ENCODE results near the gene ARMH2.

The ARMH2 gene

DNA sequence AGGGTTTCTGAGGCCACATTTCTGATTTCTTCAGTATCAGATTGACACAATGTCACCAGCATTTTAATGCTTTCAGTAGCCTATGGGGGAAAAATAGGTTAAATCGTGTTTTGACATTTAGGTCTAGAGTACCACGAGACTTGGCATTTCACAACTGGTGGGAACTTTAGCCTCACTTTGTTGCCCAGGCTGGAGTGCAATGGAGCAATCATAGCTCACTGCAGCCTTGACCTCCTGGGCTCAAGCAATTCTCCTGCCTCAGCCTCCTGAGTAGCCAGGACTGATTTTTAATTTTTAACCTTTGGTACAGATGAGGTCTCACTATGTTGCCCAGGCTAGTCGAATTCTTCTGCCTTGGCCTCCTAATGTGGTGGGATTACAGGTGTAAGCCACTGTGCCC lies 11.0 kb upstream of the ARMH2 start:
- H3K4me3 ChIP-seq (ENCODE audit: low read length) = no peak overlapping the region
- no peaks in the 10 kb centered on the region for H3K9me3 ChIP-seq (ENCODE audit: control insufficient read depth, low read length)
- H3K36me3 ChIP-seq (ENCODE audit: control insufficient read depth, insufficient read depth, low read length, severe bottlenecking) = peaks cover 47% of the 10 kb centered on the region
- no peak for DNase-seq (ENCODE audit: low read depth)
- no peak overlapping the region for H3K9ac ChIP-seq (ENCODE audit: low read length)
- H3K27me3 ChIP-seq (replicated peaks; ENCODE audit: control insufficient read depth, insufficient read depth, low read length) = no peaks in the 10 kb centered on the region
- H3K4me1 ChIP-seq (ENCODE audit: control insufficient read depth, insufficient read depth, low read length) = no peaks in the 10 kb centered on the region

- Histone ChIP-seq H3K27me3 (replicated peaks; ENCODE audit: control insufficient read depth, insufficient read depth, low read length) (no peaks in the 10 kb centered on the region), H3K36me3 (ENCODE audit: control insufficient read depth, insufficient read depth, low read length, severe bottlenecking) (peaks cover 50% of the 10 kb centered on the region), H3K4me3 (ENCODE audit: low read length) (no peak overlapping the region), H3K4me1 (ENCODE audit: control insufficient read depth, insufficient read depth, low read length) (peaks cover 10% of the 10 kb centered on the region), H3K9ac (ENCODE audit: low read length) (no peak overlapping the region), H3K9me3 (ENCODE audit: control insufficient read depth, low read length) (no peaks in the 10 kb centered on the region)
- DNase-seq (ENCODE audit: low read depth) = no peak
Measured at GRCh38 chr6:24807584-24807983, 8.9 kb upstream of the ARMH2 start.

GRCh38 chr6:24802271-24803059 lies 3.7 kb upstream of the ARMH2 start:
- H3K9ac ChIP-seq (ENCODE audit: low read length) = no peak overlapping the region
- H3K4me3 ChIP-seq (ENCODE audit: low read length) = no peak overlapping the region
- no peak for DNase-seq (ENCODE audit: low read depth)
- peaks cover 15% of the 10 kb centered on the region for H3K4me1 ChIP-seq (ENCODE audit: control insufficient read depth, insufficient read depth, low read length)
- peaks cover 29% of the 10 kb centered on the region for H3K36me3 ChIP-seq (ENCODE audit: control insufficient read depth, insufficient read depth, low read length, severe bottlenecking)
- H3K27me3 ChIP-seq (replicated peaks; ENCODE audit: control insufficient read depth, insufficient read depth, low read length) = no peaks in the 10 kb centered on the region
- H3K9me3 ChIP-seq (ENCODE audit: control insufficient read depth, low read length) = no peaks in the 10 kb centered on the region

GRCh38 chr6:24799541-24799915 lies 811 bp upstream of the ARMH2 start:
- peaks cover 1% of the 10 kb centered on the region for H3K36me3 ChIP-seq (ENCODE audit: control insufficient read depth, insufficient read depth, low read length, severe bottlenecking)
- no peak for DNase-seq (ENCODE audit: low read depth)

GRCh38 chr6:24797596-24798216 lies 1.0 kb downstream of the ARMH2 start:
- Histone ChIP-seq H3K27me3 (replicated peaks; ENCODE audit: control insufficient read depth, insufficient read depth, low read length) (no peaks in the 10 kb centered on the region), H3K36me3 (ENCODE audit: control insufficient read depth, insufficient read depth, low read length, severe bottlenecking) (no peaks in the 10 kb centered on the region), H3K9me3 (ENCODE audit: control insufficient read depth, low read length) (no peaks in the 10 kb centered on the region), H3K4me3 (ENCODE audit: low read length) (no peak overlapping the region), H3K9ac (ENCODE audit: low read length) (no peak overlapping the region), H3K4me1 (ENCODE audit: control insufficient read depth, insufficient read depth, low read length) (peaks cover 7% of the 10 kb centered on the region)
- no peak for DNase-seq (ENCODE audit: low read depth)

More at GRCh38 chr6:24799541-24799915, 811 bp upstream of the ARMH2 start:
- no peak overlapping the region for H3K9ac ChIP-seq (ENCODE audit: low read length)
- no peaks in the 10 kb centered on the region for H3K27me3 ChIP-seq (replicated peaks; ENCODE audit: control insufficient read depth, insufficient read depth, low read length)
- H3K9me3 ChIP-seq (ENCODE audit: control insufficient read depth, low read length) = no peaks in the 10 kb centered on the region
- no peak overlapping the region for H3K4me3 ChIP-seq (ENCODE audit: low read length)
- peaks cover 15% of the 10 kb centered on the region for H3K4me1 ChIP-seq (ENCODE audit: control insufficient read depth, insufficient read depth, low read length)

GRCh38 chr6:24796616-24797290 lies 2.0 kb downstream of the ARMH2 start:
- no peaks in the 10 kb centered on the region for H3K36me3 ChIP-seq (ENCODE audit: control insufficient read depth, insufficient read depth, low read length, severe bottlenecking)
- H3K27me3 ChIP-seq (replicated peaks; ENCODE audit: control insufficient read depth, insufficient read depth, low read length) = no peaks in the 10 kb centered on the region
- no peaks in the 10 kb centered on the region for H3K9me3 ChIP-seq (ENCODE audit: control insufficient read depth, low read length)
- H3K9ac ChIP-seq (ENCODE audit: low read length) = no peak overlapping the region
- no peak for DNase-seq (ENCODE audit: low read depth)
- no peaks in the 10 kb centered on the region for H3K4me1 ChIP-seq (ENCODE audit: control insufficient read depth, insufficient read depth, low read length)
- no peak overlapping the region for H3K4me3 ChIP-seq (ENCODE audit: low read length)

DNA sequence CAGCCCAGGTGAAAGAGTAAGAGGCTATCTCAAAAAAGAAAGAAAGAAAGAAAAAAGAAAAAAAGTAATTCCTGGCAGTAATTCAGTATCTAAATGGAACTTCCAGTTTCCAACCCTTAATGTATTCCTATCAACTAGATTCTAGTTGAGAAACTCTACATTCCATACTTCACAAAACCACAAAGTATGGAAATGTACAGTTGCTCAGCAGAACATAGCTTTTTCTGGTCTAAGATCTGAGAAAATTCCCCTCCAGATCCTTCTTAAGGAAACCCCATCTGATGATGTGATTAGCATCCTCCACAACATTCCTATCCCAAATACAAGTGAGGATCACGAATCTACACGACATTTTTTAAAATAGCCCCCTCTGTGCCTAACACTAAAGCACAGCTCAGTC lies 3.6 kb downstream of the ARMH2 start:
- Histone ChIP-seq H3K4me3 (ENCODE audit: low read length) (no peak overlapping the region), H3K27me3 (replicated peaks; ENCODE audit: control insufficient read depth, insufficient read depth, low read length) (no peaks in the 10 kb centered on the region), H3K9me3 (ENCODE audit: control insufficient read depth, low read length) (no peaks in the 10 kb centered on the region), H3K36me3 (ENCODE audit: control insufficient read depth, insufficient read depth, low read length, severe bottlenecking) (no peaks in the 10 kb centered on the region), H3K9ac (ENCODE audit: low read length) (no peak overlapping the region), H3K4me1 (ENCODE audit: control insufficient read depth, insufficient read depth, low read length) (no peaks in the 10 kb centered on the region)
- DNase-seq (ENCODE audit: low read depth) = peak; percentile 49

GRCh38 chr6:24788031-24788665 lies 10.6 kb downstream of the ARMH2 start:
- H3K9ac ChIP-seq (ENCODE audit: low read length) = no peak overlapping the region

GRCh38 chr6:24780206-24780605 lies 18.5 kb downstream of the ARMH2 start:
- peak; percentile 36 for DNase-seq (ENCODE audit: low read depth)
- H3K4me1 ChIP-seq (ENCODE audit: control insufficient read depth, insufficient read depth, low read length) = peaks cover 30% of the 10 kb centered on the region
- H3K4me3 ChIP-seq (ENCODE audit: low read length) = no peak overlapping the region
- no peaks in the 10 kb centered on the region for H3K27me3 ChIP-seq (replicated peaks; ENCODE audit: control insufficient read depth, insufficient read depth, low read length)
- H3K36me3 ChIP-seq (ENCODE audit: control insufficient read depth, insufficient read depth, low read length, severe bottlenecking) = peaks cover 25% of the 10 kb centered on the region
- no peaks in the 10 kb centered on the region for H3K9me3 ChIP-seq (ENCODE audit: control insufficient read depth, low read length)
- H3K9ac ChIP-seq (ENCODE audit: low read length) = no peak overlapping the region

More at GRCh38 chr6:24788031-24788665, 10.6 kb downstream of the ARMH2 start:
- H3K9me3 ChIP-seq (ENCODE audit: control insufficient read depth, low read length) = no peaks in the 10 kb centered on the region
- H3K36me3 ChIP-seq (ENCODE audit: control insufficient read depth, insufficient read depth, low read length, severe bottlenecking) = peaks cover 27% of the 10 kb centered on the region
- H3K4me3 ChIP-seq (ENCODE audit: low read length) = no peak overlapping the region
- no peaks in the 10 kb centered on the region for H3K4me1 ChIP-seq (ENCODE audit: control insufficient read depth, insufficient read depth, low read length)
- DNase-seq (ENCODE audit: low read depth) = peak; percentile 42
- no peaks in the 10 kb centered on the region for H3K27me3 ChIP-seq (replicated peaks; ENCODE audit: control insufficient read depth, insufficient read depth, low read length)

DNA sequence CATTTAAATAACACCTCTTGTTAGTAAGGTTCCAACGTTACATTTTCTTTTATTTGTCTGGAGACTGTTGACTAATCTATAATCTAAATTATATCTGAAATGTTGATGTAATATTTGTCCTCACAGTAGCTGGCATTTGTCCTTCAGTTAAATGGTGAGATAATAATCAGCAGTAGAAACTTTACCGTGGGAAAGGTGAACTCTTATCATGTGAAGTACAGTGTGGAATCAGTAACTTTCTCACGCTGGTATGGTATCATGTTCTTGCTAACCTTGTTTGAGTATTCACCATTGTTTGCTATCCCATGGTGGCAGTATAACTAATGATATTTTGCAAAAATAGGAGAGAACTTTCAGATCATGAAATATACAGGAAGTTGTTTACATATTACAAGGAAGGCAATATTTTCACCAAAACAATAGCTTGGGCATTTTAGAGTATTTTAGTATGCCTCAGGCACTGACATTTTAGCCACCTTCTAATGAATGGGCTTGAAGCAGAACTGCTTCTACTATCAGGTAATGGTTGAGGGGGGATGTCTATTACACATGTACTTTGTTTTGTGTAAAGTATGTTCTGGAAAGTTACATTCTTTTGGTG lies 19.2 kb downstream of the ARMH2 start:
- no peak for DNase-seq (ENCODE audit: low read depth)
- H3K4me1 ChIP-seq (ENCODE audit: control insufficient read depth, insufficient read depth, low read length) = peaks cover 30% of the 10 kb centered on the region

DNA sequence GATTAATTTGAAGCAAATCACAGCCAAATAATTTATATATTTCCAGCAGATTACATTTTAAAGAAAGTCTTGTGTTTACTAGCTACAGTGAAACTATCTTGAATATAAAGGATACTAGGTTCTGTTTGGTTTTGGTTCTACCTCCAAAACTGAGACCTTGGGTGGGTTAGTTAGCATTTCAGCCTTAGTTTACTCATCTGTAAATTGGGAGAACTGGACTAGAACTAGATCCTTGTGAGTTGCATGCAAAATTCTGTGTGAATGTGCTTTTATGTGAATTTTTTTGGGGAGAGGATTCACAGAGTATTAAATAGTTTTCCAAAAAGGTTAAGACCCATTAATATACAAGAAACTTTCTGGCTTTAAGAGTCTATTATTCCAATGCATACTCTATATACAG lies 19.8 kb downstream of the ARMH2 start:
- Histone ChIP-seq H3K36me3 (ENCODE audit: control insufficient read depth, insufficient read depth, low read length, severe bottlenecking) (peaks cover 11% of the 10 kb centered on the region), H3K4me1 (ENCODE audit: control insufficient read depth, insufficient read depth, low read length) (peaks cover 30% of the 10 kb centered on the region), H3K9me3 (ENCODE audit: control insufficient read depth, low read length) (no peaks in the 10 kb centered on the region), H3K9ac (ENCODE audit: low read length) (no peak overlapping the region), H3K4me3 (ENCODE audit: low read length) (no peak overlapping the region), H3K27me3 (replicated peaks; ENCODE audit: control insufficient read depth, insufficient read depth, low read length) (no peaks in the 10 kb centered on the region)
- no peak for DNase-seq (ENCODE audit: low read depth)

More for the DNA sequence above, 19.2 kb downstream of the ARMH2 start:
- H3K4me3 ChIP-seq (ENCODE audit: low read length) = no peak overlapping the region
- no peaks in the 10 kb centered on the region for H3K27me3 ChIP-seq (replicated peaks; ENCODE audit: control insufficient read depth, insufficient read depth, low read length)
- H3K9me3 ChIP-seq (ENCODE audit: control insufficient read depth, low read length) = no peaks in the 10 kb centered on the region
- H3K9ac ChIP-seq (ENCODE audit: low read length) = no peak overlapping the region
- peaks cover 18% of the 10 kb centered on the region for H3K36me3 ChIP-seq (ENCODE audit: control insufficient read depth, insufficient read depth, low read length, severe bottlenecking)
